GM19438 (cell line): ENCODE data around the gene DNAH7.

ENCODE experiments used
- ATAC-seq: cut with Tn5 transposase; IDR thresholded peaks from one replicate; pipeline ENCODE4 v1.9.1; 2021; ENCODE audit warnings: low read depth; ENCODE audit not compliant: unreplicated experiment

DNAH7 gene

GRCh38 chr2:195879153-195879552 lies 189.5 kb downstream of the DNAH7 start:
- ATAC-seq = no peak

GRCh38 chr2:195871326-195871725 lies 197.3 kb downstream of the DNAH7 start:
- ATAC-seq = no peak

- no peak for ATAC-seq
These were observed 204.3 kb downstream of the DNAH7 start for GRCh38 chr2:195864316-195864715.

- no peak for ATAC-seq
These were observed 205.1 kb downstream of the DNAH7 start for GRCh38 chr2:195863564-195863963.

- ATAC-seq = no peak
These were observed 205.5 kb downstream of the DNAH7 start for GRCh38 chr2:195863121-195863520.

GRCh38 chr2:195861821-195862220 lies 206.8 kb downstream of the DNAH7 start:
- ATAC-seq = no peak

GRCh38 chr2:195859513-195859912 lies 209.1 kb downstream of the DNAH7 start:
- ATAC-seq = no peak

- ATAC-seq = no peak
These were observed 211.5 kb downstream of the DNAH7 start for GRCh38 chr2:195857132-195857531.

GRCh38 chr2:195850764-195851163 lies 217.9 kb downstream of the DNAH7 start:
- ATAC-seq = no peak

- ATAC-seq = no peak
These were observed 220.3 kb downstream of the DNAH7 start for GRCh38 chr2:195848119-195848899.

GRCh38 chr2:195842932-195843331 lies 225.7 kb downstream of the DNAH7 start:
- no peak for ATAC-seq

- ATAC-seq = no peak
These were observed 230.6 kb downstream of the DNAH7 start for GRCh38 chr2:195838002-195838401.

GRCh38 chr2:195836002-195836401 lies 232.6 kb downstream of the DNAH7 start:
- no peak for ATAC-seq

- ATAC-seq = no peak
These were observed 233.8 kb downstream of the DNAH7 start for GRCh38 chr2:195834836-195835235.

GRCh38 chr2:195830968-195831950 lies 237.4 kb downstream of the DNAH7 start:
- ATAC-seq = no peak

GRCh38 chr2:195824478-195824877 lies 244.2 kb downstream of the DNAH7 start:
- no peak for ATAC-seq

GRCh38 chr2:195823206-195823605 lies 245.4 kb downstream of the DNAH7 start:
- no peak for ATAC-seq

GRCh38 chr2:195821566-195821932 lies 247.1 kb downstream of the DNAH7 start:
- ATAC-seq = no peak

GRCh38 chr2:195820867-195821565 lies 247.6 kb downstream of the DNAH7 start:
- no peak for ATAC-seq

GRCh38 chr2:195820373-195820772 lies 248.3 kb downstream of the DNAH7 start:
- ATAC-seq = no peak

- no peak for ATAC-seq
These were observed 249.4 kb downstream of the DNAH7 start for GRCh38 chr2:195819276-195819675.
